Measurements from ENCODE around the gene CCDC167. TPM values are rescaled to one million over a fixed set of nuclear protein-coding genes. Genes with fewer than 3 reads are reported as not detected.
"Not testable (repeated sequence)": the region's sequence is repeated elsewhere in the genome, so short reads cannot be mapped to it uniquely, and the experiment has no call there.

Gene CCDC167
- total RNA-seq, 1 donor from 2014 or later, result 82.7 TPM

GRCh38 chr6:37502703-37503291, 3.1 kb upstream of the CCDC167 start:
- TF ChIP-seq CTCF (IDR thresholded peaks at IDR 0.05; ENCODE audit: insufficient read depth, low read length, poor library complexity, severe bottlenecking), result no peak

GRCh38 chr6:37501632-37502491, 2.2 kb upstream of the CCDC167 start:
- Histone ChIP-seq H3K27me3 (ENCODE audit: control insufficient read depth, insufficient read depth, low read length) (no peaks in the 10 kb centered on the region), H3K4me3 (ENCODE audit: low read depth, low read length) (no peak overlapping the region), H3K36me3 (ENCODE audit: control insufficient read depth, insufficient read depth, low read length) (no peaks in the 10 kb centered on the region)
- DNase-seq (ENCODE audit: low read depth), result no peak
- no peak for TF ChIP-seq CTCF (IDR thresholded peaks at IDR 0.05; ENCODE audit: insufficient read depth, low read length, poor library complexity, severe bottlenecking)

More at GRCh38 chr6:37502703-37503291, 3.1 kb upstream of the CCDC167 start:
- H3K36me3 ChIP-seq (ENCODE audit: control insufficient read depth, insufficient read depth, low read length), result no peaks in the 10 kb centered on the region
- DNase-seq (ENCODE audit: low read depth), result no peak
- no peak overlapping the region for H3K4me3 ChIP-seq (ENCODE audit: low read depth, low read length)
- no peaks in the 10 kb centered on the region for H3K27me3 ChIP-seq (ENCODE audit: control insufficient read depth, insufficient read depth, low read length)

GRCh38 chr6:37500904-37501303, 1.2 kb upstream of the CCDC167 start:
- not testable (repeated sequence) for DNase-seq (ENCODE audit: low read depth); H3K36me3 ChIP-seq (ENCODE audit: control insufficient read depth, insufficient read depth, low read length); H3K4me3 ChIP-seq (ENCODE audit: low read depth, low read length); H3K27me3 ChIP-seq (ENCODE audit: control insufficient read depth, insufficient read depth, low read length)

GRCh38 chr6:37500294-37500608, 558 bp upstream of the CCDC167 start:
- Histone ChIP-seq H3K36me3 (ENCODE audit: control insufficient read depth, insufficient read depth, low read length) (no peaks in the 10 kb centered on the region), H3K4me3 (ENCODE audit: low read depth, low read length) (no peak overlapping the region), H3K27me3 (ENCODE audit: control insufficient read depth, insufficient read depth, low read length) (no peaks in the 10 kb centered on the region)
- TF ChIP-seq CTCF (IDR thresholded peaks at IDR 0.05; ENCODE audit: insufficient read depth, low read length, poor library complexity, severe bottlenecking), result no peak
- no peak for DNase-seq (ENCODE audit: low read depth)

GRCh38 chr6:37496951-37497885, 2.5 kb downstream of the CCDC167 start:
- DNase-seq (ENCODE audit: low read depth), result no peak
- Histone ChIP-seq H3K4me3 (ENCODE audit: low read depth, low read length) (no peak overlapping the region), H3K36me3 (ENCODE audit: control insufficient read depth, insufficient read depth, low read length) (no peaks in the 10 kb centered on the region), H3K27me3 (ENCODE audit: control insufficient read depth, insufficient read depth, low read length) (no peaks in the 10 kb centered on the region)
- no peak for TF ChIP-seq CTCF (IDR thresholded peaks at IDR 0.05; ENCODE audit: insufficient read depth, low read length, poor library complexity, severe bottlenecking)
